ENCODE data around the gene ALG14.
"Not testable (repeated sequence)": the region's sequence is repeated elsewhere in the genome, so short reads cannot be mapped to it uniquely, and the experiment has no call there.

ALG14 gene

GRCh38 chr1:95072532-95073419 lies at the start of gene ALG14:
Gene ALG14, minus strand, starts transcription at chr1:95072951. Its CDS starts 53 bp downstream, at chr1:95072898.
- DNase-seq, result peak; percentile 93

- DNase-seq, result no peak
These were observed 49.5 kb upstream of the ALG14 start for GRCh38 chr1:95122151-95122697.

GRCh38 chr1:95119273-95119672 lies 46.5 kb upstream of the ALG14 start:
- DNase-seq, result no peak

GRCh38 chr1:95118710-95119109 lies 46.0 kb upstream of the ALG14 start:
- DNase-seq, result no peak

- DNase-seq, result no peak
These were observed 45.3 kb upstream of the ALG14 start for GRCh38 chr1:95118067-95118499.

GRCh38 chr1:95117207-95118066 lies 44.7 kb upstream of the ALG14 start, which contains the start of gene TLCD4:
Gene TLCD4, plus strand, starts transcription at chr1:95117355. Its CDS starts 26,547 bp downstream, at chr1:95143902.
- peak; percentile 58 for DNase-seq

GRCh38 chr1:95116580-95117206 lies 43.9 kb upstream of the ALG14 start:
- DNase-seq, result peak; percentile 67

- no peak for DNase-seq
These were observed 43.0 kb upstream of the ALG14 start for GRCh38 chr1:95115708-95116137.

- no peak for DNase-seq
These were observed 40.9 kb upstream of the ALG14 start for GRCh38 chr1:95113684-95114083.

- DNase-seq, result no peak
These were observed 38.3 kb upstream of the ALG14 start for GRCh38 chr1:95111014-95111413.

GRCh38 chr1:95108792-95109191 lies 36.0 kb upstream of the ALG14 start:
- no peak for DNase-seq

- no peak for DNase-seq
These were observed 25.4 kb upstream of the ALG14 start for GRCh38 chr1:95098196-95098595.

- DNase-seq, result no peak
These were observed 24.7 kb upstream of the ALG14 start for GRCh38 chr1:95097426-95097825.

GRCh38 chr1:95096218-95096841 lies 23.6 kb upstream of the ALG14 start:
- no peak for DNase-seq

- DNase-seq, result no peak
These were observed 23.1 kb upstream of the ALG14 start for GRCh38 chr1:95095833-95096217.

GRCh38 chr1:95094923-95095322 lies 22.2 kb upstream of the ALG14 start:
- no peak for DNase-seq

GRCh38 chr1:95093296-95093695 lies 20.5 kb upstream of the ALG14 start:
- DNase-seq, result no peak

- not testable (repeated sequence) for DNase-seq
These were observed 20.1 kb upstream of the ALG14 start for GRCh38 chr1:95092891-95093290.

- DNase-seq, result not testable (repeated sequence)
These were observed 18.5 kb upstream of the ALG14 start for GRCh38 chr1:95091290-95091689.

GRCh38 chr1:95089650-95090287 lies 17.0 kb upstream of the ALG14 start:
- DNase-seq, result no peak

GRCh38 chr1:95088303-95088702 lies 15.6 kb upstream of the ALG14 start:
- no peak for DNase-seq
